Measurements from ENCODE around the gene DMP1. TPM values are rescaled to one million over a fixed set of nuclear protein-coding genes. Genes with fewer than 3 reads are reported as not detected.

The DMP1 gene
- total RNA-seq, 1 experiment from 2014 or later, result not detected

- ChIA-PET CTCF (no interaction called here), POLR2A (no interaction called here), RAD21 (ENCODE audit: low non-redundant PET in 1 of 2, low total read pairs in 2 of 2, uncharacterized antibody in 2 of 2, unreplicated experiment in 2 of 2) (no interaction called here)
- no peaks in the 10 kb centered on the region for H3K36me3 ChIP-seq (ENCODE audit: control insufficient read depth in 1 of 2, insufficient read depth in 2 of 2, low read length in 2 of 2)
- H3K9me2 ChIP-seq (ENCODE audit: insufficient read depth), result no peaks in the 10 kb centered on the region
- H2AFZ ChIP-seq (ENCODE audit: low read depth, low read length, poor library complexity, severe bottlenecking), result no peak overlapping the region
- no TSS peak for BruUV-seq (replicated peaks)
- no peak overlapping the region for H3K9ac ChIP-seq (ENCODE audit: low read length)
- H4K20me1 ChIP-seq (ENCODE audit: insufficient read depth), result no peaks in the 10 kb centered on the region
- H3K4me2 ChIP-seq (ENCODE audit: low read length), result no peak overlapping the region
- H3K9me3 ChIP-seq (ENCODE audit: control insufficient read depth in 1 of 2, insufficient read depth in 1 of 2, low read depth in 1 of 2, low read length in 2 of 2), result no peaks in the 10 kb centered on the region
- ATAC-seq (no peak), DNase-seq (ENCODE audit: low read depth, low spot score) (no peak)
- intact Hi-C loops (cut with micrococcal nuclease), result no loop called here
- peaks cover 29% of the 10 kb centered on the region for H3K27me3 ChIP-seq (ENCODE audit: insufficient read depth, low read length)
- no peak overlapping the region for H3K27ac ChIP-seq (ENCODE audit: low read depth, low read length)
- no peak overlapping the region for H3K4me3 ChIP-seq (replicated peaks in 1 of 2; ENCODE audit: low read depth in 1 of 2, low read length in 2 of 2)
- H3K79me2 ChIP-seq (ENCODE audit: insufficient read depth, low read length), result no peaks in the 10 kb centered on the region
- TF ChIP-seq YY1 (IDR thresholded peaks at IDR 0.05; ENCODE audit: extremely low read depth, insufficient replicate concordance, low read depth, low read length) (no peak), REST (IDR thresholded peaks at IDR 0.05; ENCODE audit: low read depth) (no peak), TCF7L2 (IDR thresholded peaks at IDR 0.05; ENCODE audit: borderline replicate concordance, extremely low read depth, insufficient read depth, insufficient read length) (no peak), ATF3 (IDR thresholded peaks at IDR 0.05) (no peak), MAX (IDR thresholded peaks at IDR 0.05) (no peak), ZFX (IDR thresholded peaks at IDR 0.05) (no peak), POLR2A (IDR thresholded peaks at IDR 0.05; ENCODE audit: borderline replicate concordance, extremely low read depth, insufficient read depth, insufficient read length) (no peak), EGR1 (IDR thresholded peaks at IDR 0.05; ENCODE audit: low read depth) (no peak), EZH2phosphoT487 (IDR thresholded peaks at IDR 0.05; ENCODE audit: borderline replicate concordance) (no peak), CTCF (IDR thresholded peaks at IDR 0.05 in 2 of 3, conservative IDR thresholded peaks at IDR 0.05 in 1 of 3; ENCODE audit: borderline replicate concordance in 1 of 3, insufficient read depth in 1 of 3, low read depth in 2 of 3, low read length in 2 of 3) (no peak), SRF (IDR thresholded peaks at IDR 0.05; ENCODE audit: low read depth) (no peak), JUND (IDR thresholded peaks at IDR 0.05) (no peak)
- H3K4me1 ChIP-seq (ENCODE audit: control insufficient read depth in 1 of 2, insufficient read depth in 2 of 2, low read length in 2 of 2), result no peaks in the 10 kb centered on the region
Measured at GRCh38 chr4:87614292-87614890, 35.7 kb upstream of the DMP1 start.
